ENCODE measurements around the gene WNT3.
"Not testable (repeated sequence)": the region's sequence is repeated elsewhere in the genome, so short reads cannot be mapped to it uniquely, and the experiment has no call there.

The WNT3 gene

DNA sequence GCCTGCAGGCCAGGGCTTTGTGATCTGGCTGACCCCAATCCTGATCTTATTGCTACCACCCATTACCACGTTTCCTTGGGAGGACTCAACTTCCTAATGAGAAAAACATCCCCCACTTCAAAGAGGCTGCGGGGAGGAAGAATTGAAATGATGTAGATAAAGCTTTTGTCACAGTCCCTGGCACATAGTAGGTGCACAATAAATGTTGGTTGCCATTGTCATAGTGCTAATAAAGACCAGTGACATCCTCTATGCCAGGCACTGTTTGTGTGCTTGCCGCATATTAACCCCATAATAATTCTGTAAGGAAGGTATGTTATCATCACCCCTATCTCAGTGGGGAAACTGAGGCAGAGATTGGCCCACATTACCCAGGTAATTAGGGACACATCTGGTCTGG is 22.4 kb downstream of the WNT3 start:
- CTCF ChIA-PET, result interaction anchor here (0.8 to 0.9 kb wide), 2 partner anchors 8 to 13 kb away, joined by 3 read pairs; no protein-coding TSS in a partner anchor
- H3K4me3 ChIP-seq (ENCODE audit: low read depth, low read length), result no peak overlapping the region
- POLR2A ChIA-PET, result interaction anchor here (1.2 kb wide), 1 partner anchor 11 kb away, joined by 3 read pairs; no protein-coding TSS in a partner anchor
- DNase-seq (ENCODE audit: low read depth, low spot score), result no peak
- TF ChIP-seq, protein P1, sequence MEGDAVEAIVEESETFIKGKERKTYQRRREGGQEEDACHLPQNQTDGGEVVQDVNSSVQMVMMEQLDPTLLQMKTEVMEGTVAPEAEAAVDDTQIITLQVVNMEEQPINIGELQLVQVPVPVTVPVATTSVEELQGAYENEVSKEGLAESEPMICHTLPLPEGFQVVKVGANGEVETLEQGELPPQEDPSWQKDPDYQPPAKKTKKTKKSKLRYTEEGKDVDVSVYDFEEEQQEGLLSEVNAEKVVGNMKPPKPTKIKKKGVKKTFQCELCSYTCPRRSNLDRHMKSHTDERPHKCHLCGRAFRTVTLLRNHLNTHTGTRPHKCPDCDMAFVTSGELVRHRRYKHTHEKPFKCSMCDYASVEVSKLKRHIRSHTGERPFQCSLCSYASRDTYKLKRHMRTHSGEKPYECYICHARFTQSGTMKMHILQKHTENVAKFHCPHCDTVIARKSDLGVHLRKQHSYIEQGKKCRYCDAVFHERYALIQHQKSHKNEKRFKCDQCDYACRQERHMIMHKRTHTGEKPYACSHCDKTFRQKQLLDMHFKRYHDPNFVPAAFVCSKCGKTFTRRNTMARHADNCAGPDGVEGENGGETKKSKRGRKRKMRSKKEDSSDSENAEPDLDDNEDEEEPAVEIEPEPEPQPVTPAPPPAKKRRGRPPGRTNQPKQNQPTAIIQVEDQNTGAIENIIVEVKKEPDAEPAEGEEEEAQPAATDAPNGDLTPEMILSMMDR (IDR thresholded peaks at IDR 0.05; ENCODE audit: insufficient read depth, low read length, missing control alignments), result no peak

DNA sequence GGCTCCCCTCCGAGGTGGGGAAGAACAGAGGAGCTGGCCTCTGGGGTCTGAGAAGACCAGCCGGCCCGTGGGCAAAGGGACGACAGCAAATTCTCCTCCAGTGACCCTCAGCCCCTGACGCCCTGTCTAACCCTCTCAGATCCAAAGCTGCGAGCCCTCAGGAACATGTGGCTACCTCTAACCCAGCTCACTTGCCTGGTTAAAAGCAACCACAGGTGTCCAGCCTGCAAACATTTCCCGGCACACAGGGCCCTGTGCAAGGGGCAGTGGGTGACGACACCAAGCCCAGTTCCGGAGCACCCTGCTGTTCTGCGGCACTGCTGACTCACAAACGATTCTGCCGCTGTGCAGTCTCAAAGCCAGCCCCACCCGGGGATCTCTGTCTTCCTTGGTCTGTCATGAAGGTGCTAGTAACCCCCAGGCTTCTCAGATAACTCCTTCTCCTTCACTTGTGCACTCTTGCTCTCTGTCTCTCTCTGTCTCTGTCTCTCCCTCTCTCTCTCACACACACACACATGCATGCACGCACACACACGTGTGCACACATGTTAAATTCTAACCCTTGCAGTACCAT is 23.0 kb downstream of the WNT3 start:
- POLR2A ChIA-PET, result no interaction called here
- TF ChIP-seq, protein P1 (IDR thresholded peaks at IDR 0.05; ENCODE audit: insufficient read depth, low read length, missing control alignments), result no peak
- no peak overlapping the region for H3K4me3 ChIP-seq (ENCODE audit: low read depth, low read length)
- no peak for DNase-seq (ENCODE audit: low read depth, low spot score)
- CTCF ChIA-PET, result interaction anchor here (0.9 kb wide), 1 partner anchor 14 kb away, joined by 3 read pairs; no protein-coding TSS in a partner anchor

DNA sequence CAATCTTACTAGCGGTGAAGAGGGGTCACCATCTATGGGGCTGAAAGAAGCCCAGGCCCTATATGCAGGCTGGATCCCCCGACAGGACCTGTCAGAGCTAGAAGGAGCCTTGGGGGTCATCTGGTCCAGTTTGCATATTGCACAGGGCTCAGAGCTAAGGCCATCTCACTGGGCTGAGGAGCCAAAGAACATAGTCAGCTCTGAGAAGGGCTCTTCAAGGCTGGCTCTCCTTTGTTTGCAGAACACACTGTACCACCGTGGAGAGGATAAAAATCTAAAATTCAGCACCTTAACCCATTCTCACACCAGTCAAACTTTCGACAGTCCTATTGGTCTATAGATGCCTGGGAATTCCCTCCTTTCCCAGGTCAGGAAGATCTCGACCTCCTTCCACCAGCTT is 24.2 kb downstream of the WNT3 start:
- DNase-seq (ENCODE audit: low read depth, low spot score), result no peak
- TF ChIP-seq, protein P1 (IDR thresholded peaks at IDR 0.05; ENCODE audit: insufficient read depth, low read length, missing control alignments), result no peak
- CTCF ChIA-PET, result interaction anchor here (1.2 kb wide), 1 partner anchor 148 kb away, joined by 3 read pairs; no protein-coding TSS in a partner anchor
- POLR2A ChIA-PET, result no interaction called here
- no peak overlapping the region for H3K4me3 ChIP-seq (ENCODE audit: low read depth, low read length)

DNA sequence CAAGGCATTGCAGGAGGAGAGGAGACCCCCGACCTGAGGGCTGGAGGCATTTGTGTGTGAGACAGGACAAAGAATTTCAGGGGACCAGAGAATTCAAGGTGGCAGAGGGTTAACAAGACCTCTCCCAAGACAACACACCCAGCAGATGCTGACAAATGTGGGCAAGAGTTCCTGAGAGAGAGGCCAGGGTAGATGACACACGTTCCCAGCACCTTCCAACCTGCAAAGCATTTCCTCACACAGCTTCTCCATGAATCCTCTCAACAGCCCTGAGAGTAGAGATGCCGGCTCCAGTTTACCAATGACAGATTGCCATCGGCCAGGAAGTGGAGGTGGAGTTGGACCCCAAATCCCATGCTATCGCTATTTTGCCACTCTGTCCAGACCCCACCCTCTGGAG is 25.0 kb downstream of the WNT3 start:
- TF ChIP-seq, protein P1 (IDR thresholded peaks at IDR 0.05; ENCODE audit: insufficient read depth, low read length, missing control alignments), result no peak
- H3K4me3 ChIP-seq (ENCODE audit: low read depth, low read length), result no peak overlapping the region
- DNase-seq (ENCODE audit: low read depth, low spot score), result no peak
- CTCF ChIA-PET, result interaction anchor here (1.2 kb wide), 1 partner anchor 149 kb away, joined by 3 read pairs; no protein-coding TSS in a partner anchor
- POLR2A ChIA-PET, result no interaction called here

DNA sequence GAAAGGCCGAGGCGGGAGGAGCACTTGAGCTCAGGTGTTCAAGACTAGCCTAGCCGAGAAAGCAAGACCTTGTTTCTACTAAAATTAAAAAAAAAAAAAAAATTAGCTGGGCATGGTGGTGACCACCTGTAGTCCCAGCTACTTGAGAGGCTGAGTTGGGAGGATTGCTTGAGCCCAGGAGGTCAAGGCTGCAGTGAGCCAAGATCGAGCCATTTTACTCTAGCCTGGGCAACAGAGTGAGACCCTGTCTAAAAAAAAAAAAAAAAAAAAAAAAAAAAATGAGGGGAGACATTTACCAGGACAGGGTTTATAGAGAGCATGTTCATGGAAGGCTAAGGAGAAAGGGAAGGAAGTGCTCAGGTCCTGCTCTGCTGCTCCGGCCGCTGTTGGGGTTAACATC is 25.5 kb downstream of the WNT3 start:
- H3K4me3 ChIP-seq (ENCODE audit: low read depth, low read length); DNase-seq (ENCODE audit: low read depth, low spot score); POLR2A ChIA-PET: not testable (repeated sequence)
- CTCF ChIA-PET, result interaction anchor here (0.6 kb wide), 1 partner anchor 121 kb away, joined by 3 read pairs; no protein-coding TSS in a partner anchor

DNA sequence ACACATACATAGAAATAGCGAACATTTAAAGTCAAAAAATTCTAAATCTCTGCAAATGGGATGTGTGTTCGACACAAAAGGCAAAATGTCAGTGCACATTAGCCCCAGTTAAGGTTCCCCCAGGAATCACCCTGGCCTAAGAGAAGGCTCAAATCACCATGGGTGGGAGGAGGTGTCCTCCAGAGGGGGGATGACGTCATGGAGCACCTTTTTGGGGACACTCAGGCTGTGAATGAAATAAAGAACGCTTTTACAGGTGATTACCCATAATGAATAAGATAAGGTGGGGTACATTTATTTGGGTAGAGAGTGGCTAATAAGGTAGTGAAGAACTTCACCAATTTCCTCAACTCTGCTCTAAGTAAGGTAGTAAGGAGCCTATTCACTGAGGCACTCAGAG is 26.4 kb downstream of the WNT3 start:
- ChIA-PET CTCF (no interaction called here), POLR2A (no interaction called here)
- no peak for DNase-seq (ENCODE audit: low read depth, low spot score)
- TF ChIP-seq, protein P1 (IDR thresholded peaks at IDR 0.05; ENCODE audit: insufficient read depth, low read length, missing control alignments), result no peak
- H3K4me3 ChIP-seq (ENCODE audit: low read depth, low read length), result no peak overlapping the region

DNA sequence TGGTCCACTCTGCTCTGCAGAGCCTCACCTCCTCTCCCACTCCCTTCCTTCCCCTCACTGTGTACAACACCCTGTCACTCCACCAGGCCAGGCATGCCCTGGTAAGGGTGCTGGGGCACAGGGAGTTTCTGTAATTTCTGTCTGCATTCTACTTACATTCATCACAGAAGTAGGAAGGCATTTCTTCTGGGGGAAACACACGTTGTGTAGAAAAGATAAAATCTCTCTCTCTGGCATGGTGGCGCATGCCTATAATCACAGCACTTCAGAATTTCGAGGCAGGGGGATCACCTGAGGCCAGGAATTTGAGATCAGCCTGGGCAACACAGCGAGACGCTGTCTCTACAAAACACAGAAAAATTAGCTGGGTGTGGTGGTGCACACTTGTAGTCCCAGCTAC is 27.0 kb downstream of the WNT3 start:
- TF ChIP-seq, protein P1 (IDR thresholded peaks at IDR 0.05; ENCODE audit: insufficient read depth, low read length, missing control alignments), result no peak
- POLR2A ChIA-PET, result no interaction called here
- H3K4me3 ChIP-seq (ENCODE audit: low read depth, low read length), result no peak overlapping the region
- CTCF ChIA-PET, result no interaction called here
- no peak for DNase-seq (ENCODE audit: low read depth, low spot score)
